DND-41 (cell line): ENCODE measurements around the gene FXR2.
A peak's percentile ranks its signal among the peaks of the same experiment; 100 is the strongest.

ENCODE experiments used
- ATAC-seq: fragments of 200-7000 bp; cut with Tn5 transposase; 3 replicates; pipeline ENCODE4 v1.9.1; 2021; ENCODE audit warnings: low read depth; ENCODE audit not compliant: insufficient read depth
- DNase-seq: peaks from one replicate; pipeline ENCODE4 v3.0.0-alpha.2; 2020
- H2AFZ ChIP-seq: 2 replicates; pipeline ENCODE4 v1.6.0; 2012; ENCODE audit warnings: low read depth, low read length
- H3K27ac ChIP-seq: 2 replicates; pipeline ENCODE4 v1.5.1; 2012; ENCODE audit warnings: low read length, inconsistent platforms
- H3K27me3 ChIP-seq: fragments of 200-600 bp; sonication (generic); 2 replicates; pipeline ENCODE4 v1.6.0; 2012; ENCODE audit warnings: low read length, mild to moderate bottlenecking, inconsistent platforms; ENCODE audit not compliant: insufficient read depth, poor library complexity
- H3K36me3 ChIP-seq: 2 replicates; pipeline ENCODE4 v1.5.1; 2012; ENCODE audit warnings: low read length, inconsistent platforms; ENCODE audit not compliant: insufficient read depth
- H3K4me1 ChIP-seq: 2 replicates; pipeline ENCODE4 v1.5.1; 2012; ENCODE audit warnings: mild to moderate bottlenecking, low read length; ENCODE audit not compliant: insufficient read depth
- H3K4me2 ChIP-seq: 2 replicates; pipeline ENCODE4 v1.6.0; 2012; ENCODE audit warnings: mild to moderate bottlenecking, moderate library complexity, low read length, inconsistent platforms; ENCODE audit not compliant: insufficient read depth
- H3K4me3 ChIP-seq, 2 experiments: fragments of 200-600 bp in 1 of 2; shearing (Covaris generic) in 1 of 2; 2 replicates each; pipeline ENCODE4 v1.5.1; 2012 to 2016; ENCODE audit warnings: inconsistent platforms in 2 of 2, low read length in 2 of 2, mild to moderate bottlenecking in 2 of 2, low read depth in 1 of 2, moderate library complexity in 1 of 2
- H3K79me2 ChIP-seq: 2 replicates; pipeline ENCODE4 v1.6.0; 2012; ENCODE audit warnings: low read length, inconsistent platforms; ENCODE audit not compliant: insufficient read depth
- H3K9ac ChIP-seq: 2 replicates; pipeline ENCODE4 v1.6.0; 2012; ENCODE audit warnings: low read depth, mild to moderate bottlenecking, inconsistent platforms, low read length, moderate library complexity
- H3K9me3 ChIP-seq: 2 replicates; pipeline ENCODE4 v1.5.1; 2012; ENCODE audit warnings: low read length, moderate library complexity, mild to moderate bottlenecking, inconsistent platforms; ENCODE audit not compliant: insufficient read depth, severe bottlenecking
- H4K20me1 ChIP-seq: 2 replicates; pipeline ENCODE4 v1.6.0; 2012; ENCODE audit warnings: low read length; ENCODE audit not compliant: insufficient read depth
- CTCF ChIP-seq: IDR thresholded peaks from 2 replicates; pipeline ENCODE4 v1.5.1; 2012; ENCODE audit warnings: borderline replicate concordance, low read length, moderate library complexity, mild to moderate bottlenecking; ENCODE audit not compliant: poor library complexity, severe bottlenecking; ENCODE audit errors: extremely low read depth
- EZH2 ChIP-seq: IDR thresholded peaks from 3 replicates; pipeline ENCODE4 v1.6.1; 2012; ENCODE audit warnings: borderline replicate concordance, low read depth, mild to moderate bottlenecking, moderate library complexity, low read length, inconsistent platforms; ENCODE audit not compliant: severe bottlenecking

The FXR2 gene

DNA sequence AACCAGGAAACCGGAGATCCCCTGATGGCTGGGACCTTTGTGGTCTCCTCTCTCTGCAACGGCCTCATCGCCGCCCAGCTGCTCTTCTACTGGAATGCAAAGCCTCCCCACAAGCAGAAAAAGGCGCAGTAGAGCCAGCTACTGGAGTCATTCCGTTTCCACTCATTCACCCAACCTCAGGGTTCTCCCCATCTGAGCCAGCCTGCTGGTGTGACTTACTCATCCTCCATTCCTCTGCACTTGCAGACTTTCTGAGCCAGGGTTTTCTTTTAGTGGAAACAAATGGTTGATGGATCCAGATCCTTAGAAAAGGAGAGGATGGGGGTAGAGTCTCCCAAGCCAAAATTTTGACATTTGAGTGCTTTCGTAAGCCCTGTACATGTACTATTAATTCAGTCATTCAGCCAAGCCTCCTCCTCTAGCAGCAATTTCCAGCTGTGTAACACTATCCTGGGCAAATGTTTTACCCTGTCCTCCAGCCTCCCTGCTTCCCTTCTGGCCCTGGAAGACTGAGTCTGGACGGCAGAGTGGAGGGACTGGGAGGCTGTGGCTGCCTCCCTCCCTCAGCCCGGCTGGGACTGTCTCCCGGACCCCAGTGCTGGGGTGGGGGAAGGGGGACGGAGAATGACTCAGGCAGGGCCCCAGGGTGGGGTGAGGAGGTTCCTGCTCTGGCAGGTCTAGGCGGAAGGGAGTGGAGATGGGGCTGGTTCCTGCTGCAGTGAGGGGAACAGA lies 27.1 kb downstream of the FXR2 start:
- Histone ChIP-seq H3K4me1 (peaks cover 27% of the 10 kb centered on the region), H4K20me1 (0 out of 2 replicates have a peak, but pooled peaks cover 3% of the 10 kb centered on the region), H3K9ac (no peak overlapping the region), H3K27ac (no peak overlapping the region), H2AFZ (no peak overlapping the region), H3K27me3 (no peaks in the 10 kb centered on the region), H3K4me3 (no peak overlapping the region), H3K4me2 (no peak overlapping the region), H3K79me2 (peaks cover 35% of the 10 kb centered on the region), H3K9me3 (no peaks in the 10 kb centered on the region), H3K36me3 (peaks cover 72% of the 10 kb centered on the region)
- no peak for ATAC-seq
- DNase-seq, result no peak
- TF ChIP-seq CTCF, result no peak

- DNase-seq, result no peak
- H3K27ac ChIP-seq, result no peak overlapping the region
These were observed 27.9 kb downstream of the FXR2 start for GRCh38 chr17:7586673-7587419.

DNA sequence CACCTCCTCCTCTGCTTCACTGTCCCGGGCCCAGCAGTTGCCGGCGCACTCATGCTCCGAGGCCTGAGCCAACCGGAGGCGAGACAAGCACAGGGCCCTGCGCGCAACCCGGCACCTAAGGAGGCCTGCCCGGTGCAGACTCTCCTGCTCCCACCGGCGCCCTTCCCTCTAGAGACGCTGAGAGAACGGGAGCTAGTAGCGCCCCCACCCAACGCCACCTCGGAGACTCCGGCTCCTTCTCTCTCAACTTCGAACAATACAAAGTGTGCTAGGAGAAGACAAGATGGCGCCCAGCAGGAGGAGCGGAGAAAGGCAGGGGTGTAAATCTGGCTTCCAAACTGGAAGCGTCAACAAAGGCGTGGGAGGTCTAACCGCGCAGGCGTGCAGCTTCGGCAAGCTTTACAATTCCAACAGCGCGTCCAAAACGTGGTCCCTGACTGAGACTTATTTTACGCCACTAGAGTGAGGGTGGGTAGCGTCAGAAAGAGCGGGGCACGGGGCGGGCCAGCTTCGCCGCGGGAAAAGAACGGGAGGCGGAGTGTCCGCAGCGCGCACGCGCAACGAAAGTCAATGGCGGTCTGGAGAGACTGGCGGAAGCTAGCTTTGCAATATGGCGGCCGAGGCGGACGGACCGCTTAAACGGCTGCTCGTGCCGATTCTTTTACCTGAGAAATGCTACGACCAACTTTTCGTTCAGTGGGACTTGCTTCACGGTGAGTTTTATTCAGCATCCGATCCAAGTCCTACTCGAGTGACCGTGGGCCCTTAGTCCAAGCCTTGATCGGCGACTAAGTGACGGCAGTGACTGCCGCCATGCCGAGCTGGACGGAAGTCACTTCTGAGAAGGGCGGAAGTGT lies 31.2 kb downstream of the FXR2 start, which contains the start of gene MPDU1:
Gene MPDU1 (plus strand): TSS at position 600 of the 857 bp plus-strand sequence. CDS start 11 bp downstream, at position 611.
- H2AFZ ChIP-seq, result peak within 1 kb of the TSS; percentile 82
- peak within 1 kb of the TSS; percentile 84 for H3K4me2 ChIP-seq
- peak within 1 kb of the TSS; percentile 88 for H3K9ac ChIP-seq
- peaks cover 11% of the 10 kb centered on the region for H4K20me1 ChIP-seq
- DNase-seq (peak; percentile 98), ATAC-seq (peak; percentile 70)
- H3K4me3 ChIP-seq, result peak within 1 kb of the TSS; percentile 68 to 87
- H3K36me3 ChIP-seq, result peaks cover 61% of the 10 kb centered on the region
- no peak for TF ChIP-seq CTCF
- no peak for TF ChIP-seq EZH2
- peak within 1 kb of the TSS; percentile 98 for H3K27ac ChIP-seq
- peaks cover 51% of the 10 kb centered on the region for H3K4me1 ChIP-seq
- H3K79me2 ChIP-seq, result peaks cover 56% of the 10 kb centered on the region
- no peaks in the 10 kb centered on the region for H3K27me3 ChIP-seq
- H3K9me3 ChIP-seq, result no peaks in the 10 kb centered on the region

More at GRCh38 chr17:7586673-7587419, 27.9 kb downstream of the FXR2 start:
- Histone ChIP-seq H2AFZ (no peak overlapping the region), H3K36me3 (peaks cover 69% of the 10 kb centered on the region), H3K79me2 (peaks cover 43% of the 10 kb centered on the region), H3K4me3 (no peak overlapping the region), H3K27me3 (no peaks in the 10 kb centered on the region), H3K4me1 (peaks cover 34% of the 10 kb centered on the region), H3K4me2 (no peak overlapping the region), H4K20me1 (0 out of 2 replicates have a peak, but pooled peaks cover 3% of the 10 kb centered on the region), H3K9ac (no peak overlapping the region), H3K9me3 (no peaks in the 10 kb centered on the region)
- TF ChIP-seq CTCF, result peak; percentile 30
- TF ChIP-seq EZH2, result no peak
- ATAC-seq, result no peak
